WTC11 (cell line): ENCODE results near the gene DAB1. TPM values are rescaled to one million over a fixed set of nuclear protein-coding genes. Genes with fewer than 3 reads are reported as not detected.

Experiments used
- ATAC-seq: fragments of 200-7000 bp; cut with Tn5 transposase; 2 replicates; pipeline ENCODE4 v1.10.0; 2021; ENCODE audit warnings: mild to moderate bottlenecking, moderate library complexity
- CTCF ChIA-PET: fragments of 300-600 bp; sonication (Branson Sonifier 250); formaldehyde crosslinking; loops from one replicate; lab custom pipeline; 2021; ENCODE audit warnings: antibody characterized with exemption; lab: Charles Lee
- POLR2A ChIA-PET: fragments of 350-600 bp; sonication (Branson Sonifier 250); formaldehyde crosslinking; loops from one replicate; lab custom pipeline; 2021; ENCODE audit warnings: antibody characterized with exemption; lab: Charles Lee
- DNase-seq: peaks from one replicate; pipeline ENCODE4 v3.0.0; 2021; ENCODE audit warnings: low spot score
- H3K27ac Mint-ChIP-seq: 2 replicates; pipeline ENCODE4 v1.8.0; 2021; ENCODE audit warnings: mixed read lengths
- H3K27me3 Mint-ChIP-seq: 2 replicates; pipeline ENCODE4 v1.8.0; 2021; ENCODE audit warnings: low read depth, mild to moderate bottlenecking, moderate library complexity, mixed read lengths
- H3K36me3 Mint-ChIP-seq: 2 replicates; pipeline ENCODE4 v1.8.0; 2021; ENCODE audit warnings: mixed read lengths
- H3K4me1 Mint-ChIP-seq: 2 replicates; pipeline ENCODE4 v1.8.0; 2022; ENCODE audit warnings: mixed read lengths
- H3K4me3 Mint-ChIP-seq: 2 replicates; pipeline ENCODE4 v1.8.0; 2021; ENCODE audit warnings: mild to moderate bottlenecking, moderate library complexity, mixed read lengths
- H3K9me3 Mint-ChIP-seq: 2 replicates; pipeline ENCODE4 v1.8.0; 2021; ENCODE audit warnings: mixed read lengths
- ATF3 ChIP-seq: sonication (generic); formaldehyde crosslinking; conservative IDR thresholded peaks from 2 replicates; pipeline ENCODE4 v1.8.1; 2022; ENCODE audit warnings: mild to moderate bottlenecking, missing genetic modification reagents
- CTCF ChIP-seq: fragments of 200-600 bp; IDR thresholded peaks from 2 replicates; pipeline ENCODE4 v1.8.0; 2022; ENCODE audit warnings: antibody characterized with exemption
- EMX1 ChIP-seq: fragments of 250-450 bp; sonication (Bioruptor Pico); IDR thresholded peaks from 2 replicates; pipeline ENCODE4 v1.8.0; 2021; ENCODE audit warnings: mild to moderate bottlenecking
- GTF2I ChIP-seq: fragments of 250-450 bp; sonication (Bioruptor Pico); conservative IDR thresholded peaks from 2 replicates; pipeline ENCODE4 v1.4.0; 2021; ENCODE audit warnings: mild to moderate bottlenecking
- MLX ChIP-seq: sonication (generic); formaldehyde crosslinking; IDR thresholded peaks from 2 replicates; pipeline ENCODE4 v1.8.1; 2023; ENCODE audit warnings: mild to moderate bottlenecking, missing genetic modification reagents, moderate library complexity
- MXD4 ChIP-seq: fragments of 250-450 bp; sonication (Bioruptor Pico); IDR thresholded peaks from 2 replicates; pipeline ENCODE4 v1.8.0; 2021; ENCODE audit warnings: mild to moderate bottlenecking, moderate library complexity, borderline replicate concordance
- NR1H2 ChIP-seq: sonication (generic); formaldehyde crosslinking; IDR thresholded peaks from 2 replicates; pipeline ENCODE4 v1.9.0; 2021; ENCODE audit warnings: mild to moderate bottlenecking, moderate library complexity, missing genetic modification reagents
- NR2C2 ChIP-seq: sonication (generic); formaldehyde crosslinking; IDR thresholded peaks from 2 replicates; pipeline ENCODE4 v1.8.0; 2022; ENCODE audit warnings: mild to moderate bottlenecking, missing genetic modification reagents
- RELA ChIP-seq: sonication (generic); formaldehyde crosslinking; IDR thresholded peaks from 2 replicates; pipeline ENCODE4 v1.8.1; 2022; ENCODE audit warnings: missing genetic modification reagents, mild to moderate bottlenecking, borderline replicate concordance
- RORB ChIP-seq: fragments of 250-450 bp; sonication (Bioruptor Pico); IDR thresholded peaks from 2 replicates; pipeline ENCODE4 v1.9.0; 2021; ENCODE audit warnings: mild to moderate bottlenecking
- TEAD1 ChIP-seq: sonication (generic); formaldehyde crosslinking; IDR thresholded peaks from 2 replicates; pipeline ENCODE4 v1.8.0; 2022; ENCODE audit warnings: mild to moderate bottlenecking, missing genetic modification reagents
- ZNF138 ChIP-seq: sonication (generic); formaldehyde crosslinking; conservative IDR thresholded peaks from 2 replicates; pipeline ENCODE4 v1.8.1; 2022; ENCODE audit warnings: mild to moderate bottlenecking, moderate library complexity, missing genetic modification reagents
- ZNF263 ChIP-seq: sonication (generic); formaldehyde crosslinking; IDR thresholded peaks from 2 replicates; pipeline ENCODE4 v1.8.1; 2022; ENCODE audit warnings: low read depth, mild to moderate bottlenecking, moderate library complexity, missing genetic modification reagents
- ZNF281 ChIP-seq: sonication (generic); formaldehyde crosslinking; IDR thresholded peaks from 2 replicates; pipeline ENCODE4 v1.8.0; 2023; ENCODE audit warnings: mild to moderate bottlenecking, missing genetic modification reagents
- ZNF416 ChIP-seq: fragments of 250-450 bp; sonication (Bioruptor Pico); IDR thresholded peaks from 2 replicates; pipeline ENCODE4 v1.9.0; 2021; ENCODE audit warnings: mild to moderate bottlenecking, inconsistent platforms
- ZNF512 ChIP-seq: sonication (generic); formaldehyde crosslinking; IDR thresholded peaks from 2 replicates; pipeline ENCODE4 v1.8.1; 2022; ENCODE audit warnings: missing genetic modification reagents, borderline replicate concordance
- total RNA-seq: library from RNA; stranded (reverse); gene quantifications from 3 replicates; pipeline ENCODE4 v1.2.3, GENCODE V29; 2021
- TF ChIP-seq, protein P1 (sequence below): sonication (generic); formaldehyde crosslinking; IDR thresholded peaks from 2 replicates; pipeline ENCODE4 v1.8.0; 2022; ENCODE audit warnings: missing genetic modification reagents
- TF ChIP-seq, protein P2 (sequence below): sonication (generic); formaldehyde crosslinking; IDR thresholded peaks from 2 replicates; pipeline ENCODE4 v1.8.1; 2023; ENCODE audit warnings: mild to moderate bottlenecking, missing genetic modification reagents

DAB1 gene
- total RNA-seq, 1 experiment from 2014 or later = 10.7 TPM

GRCh38 chr1:57079454-57080157 lies 344.3 kb downstream of the DAB1 start:
- ChIA-PET POLR2A (interaction anchor here (0.7 kb wide), 1 partner anchor 154 kb away, joined by 3 read pairs; no protein-coding TSS in a partner anchor), CTCF (no interaction called here)
- DNase-seq (peak; percentile 33), ATAC-seq (peak; percentile 87)
- TF ChIP-seq ATF3 (CRISPR knock-in tag) (no peak), GTF2I (CRISPR knock-in tag) (0 out of 2 replicates have a peak, but pooled peaks have one; percentile 12), CTCF (peak; percentile 29)
- Mint-ChIP-seq H3K9me3 (peaks cover 3% of the 10 kb centered on the region), H3K36me3 (no peaks in the 10 kb centered on the region), H3K27me3 (no peaks in the 10 kb centered on the region), H3K27ac (no peak overlapping the region; the same call in 1 of the 2 replicates), H3K4me3 (no peak overlapping the region), H3K4me1 (peaks cover 3% of the 10 kb centered on the region)

DNA sequence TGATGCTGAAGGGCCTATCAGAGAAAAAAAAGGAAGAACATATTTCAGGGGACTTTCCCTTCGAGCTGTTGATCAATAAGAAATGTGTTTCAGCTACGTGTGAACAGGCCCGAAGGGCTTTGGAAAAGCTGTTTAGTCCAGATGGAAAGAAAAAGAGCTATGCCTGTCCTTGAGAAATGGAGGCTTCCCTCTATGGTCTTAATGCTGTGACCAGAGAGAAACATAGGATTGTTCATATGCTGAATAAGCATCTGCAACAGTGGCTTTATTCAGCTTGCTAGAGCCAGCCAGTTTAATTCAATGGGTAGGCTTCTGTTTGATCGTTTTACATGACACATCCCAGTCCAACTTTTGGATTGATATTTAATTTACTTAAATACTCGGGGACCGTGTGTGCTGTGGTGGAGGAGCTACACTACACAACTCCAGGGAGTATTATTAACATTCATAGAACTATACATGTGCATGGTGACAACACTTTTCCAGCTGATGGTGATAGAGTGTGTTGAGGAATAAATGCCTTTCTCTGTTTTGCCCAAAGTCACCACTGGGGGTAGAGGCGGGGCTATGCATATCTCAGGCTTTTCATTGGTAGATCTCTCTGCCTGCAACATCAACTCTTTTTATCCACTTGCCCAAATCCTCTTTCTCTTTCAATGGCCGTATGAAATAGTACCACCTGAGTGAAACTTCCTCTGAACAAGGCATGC lies 351.3 kb downstream of the DAB1 start:
- ChIA-PET CTCF (interaction anchor here (0.9 to 1.0 kb wide), 2 partner anchors 8 to 718 kb away, joined by 3 read pairs; no protein-coding TSS in a partner anchor), POLR2A (no interaction called here)
- H3K27me3 Mint-ChIP-seq = no peaks in the 10 kb centered on the region
- no peaks in the 10 kb centered on the region for H3K36me3 Mint-ChIP-seq
- DNase-seq (peak; percentile 34), ATAC-seq (peak; percentile 88)
- no peak overlapping the region for H3K4me3 Mint-ChIP-seq
- peak overlapping the region; percentile 8; the same call in 1 of the 2 replicates for H3K27ac Mint-ChIP-seq
- H3K9me3 Mint-ChIP-seq = no peaks in the 10 kb centered on the region
- peaks cover 16% of the 10 kb centered on the region for H3K4me1 Mint-ChIP-seq
- TF ChIP-seq ZNF281 (CRISPR knock-in tag) = no peak
- TF ChIP-seq TEAD1 (CRISPR knock-in tag) = no peak
- TF ChIP-seq MLX (CRISPR knock-in tag) = no peak
- no peak for TF ChIP-seq ZNF416
- TF ChIP-seq NR1H2 (CRISPR knock-in tag) = no peak
- TF ChIP-seq, protein P1, sequence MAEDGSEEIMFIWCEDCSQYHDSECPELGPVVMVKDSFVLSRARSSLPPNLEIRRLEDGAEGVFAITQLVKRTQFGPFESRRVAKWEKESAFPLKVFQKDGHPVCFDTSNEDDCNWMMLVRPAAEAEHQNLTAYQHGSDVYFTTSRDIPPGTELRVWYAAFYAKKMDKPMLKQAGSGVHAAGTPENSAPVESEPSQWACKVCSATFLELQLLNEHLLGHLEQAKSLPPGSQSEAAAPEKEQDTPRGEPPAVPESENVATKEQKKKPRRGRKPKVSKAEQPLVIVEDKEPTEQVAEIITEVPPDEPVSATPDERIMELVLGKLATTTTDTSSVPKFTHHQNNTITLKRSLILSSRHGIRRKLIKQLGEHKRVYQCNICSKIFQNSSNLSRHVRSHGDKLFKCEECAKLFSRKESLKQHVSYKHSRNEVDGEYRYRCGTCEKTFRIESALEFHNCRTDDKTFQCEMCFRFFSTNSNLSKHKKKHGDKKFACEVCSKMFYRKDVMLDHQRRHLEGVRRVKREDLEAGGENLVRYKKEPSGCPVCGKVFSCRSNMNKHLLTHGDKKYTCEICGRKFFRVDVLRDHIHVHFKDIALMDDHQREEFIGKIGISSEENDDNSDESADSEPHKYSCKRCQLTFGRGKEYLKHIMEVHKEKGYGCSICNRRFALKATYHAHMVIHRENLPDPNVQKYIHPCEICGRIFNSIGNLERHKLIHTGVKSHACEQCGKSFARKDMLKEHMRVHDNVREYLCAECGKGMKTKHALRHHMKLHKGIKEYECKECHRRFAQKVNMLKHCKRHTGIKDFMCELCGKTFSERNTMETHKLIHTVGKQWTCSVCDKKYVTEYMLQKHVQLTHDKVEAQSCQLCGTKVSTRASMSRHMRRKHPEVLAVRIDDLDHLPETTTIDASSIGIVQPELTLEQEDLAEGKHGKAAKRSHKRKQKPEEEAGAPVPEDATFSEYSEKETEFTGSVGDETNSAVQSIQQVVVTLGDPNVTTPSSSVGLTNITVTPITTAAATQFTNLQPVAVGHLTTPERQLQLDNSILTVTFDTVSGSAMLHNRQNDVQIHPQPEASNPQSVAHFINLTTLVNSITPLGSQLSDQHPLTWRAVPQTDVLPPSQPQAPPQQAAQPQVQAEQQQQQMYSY (CRISPR knock-in tag) = no peak
- TF ChIP-seq MXD4 = no peak
- no peak for TF ChIP-seq RORB (CRISPR knock-in tag)
- TF ChIP-seq NR2C2 (CRISPR knock-in tag) = no peak
- no peak for TF ChIP-seq RELA (CRISPR knock-in tag)
- no peak for TF ChIP-seq ZNF512
- no peak for TF ChIP-seq EMX1 (CRISPR knock-in tag)
- TF ChIP-seq ZNF263 (CRISPR knock-in tag) = no peak
- no peak for TF ChIP-seq ZNF138 (CRISPR knock-in tag)
- TF ChIP-seq, protein P2, sequence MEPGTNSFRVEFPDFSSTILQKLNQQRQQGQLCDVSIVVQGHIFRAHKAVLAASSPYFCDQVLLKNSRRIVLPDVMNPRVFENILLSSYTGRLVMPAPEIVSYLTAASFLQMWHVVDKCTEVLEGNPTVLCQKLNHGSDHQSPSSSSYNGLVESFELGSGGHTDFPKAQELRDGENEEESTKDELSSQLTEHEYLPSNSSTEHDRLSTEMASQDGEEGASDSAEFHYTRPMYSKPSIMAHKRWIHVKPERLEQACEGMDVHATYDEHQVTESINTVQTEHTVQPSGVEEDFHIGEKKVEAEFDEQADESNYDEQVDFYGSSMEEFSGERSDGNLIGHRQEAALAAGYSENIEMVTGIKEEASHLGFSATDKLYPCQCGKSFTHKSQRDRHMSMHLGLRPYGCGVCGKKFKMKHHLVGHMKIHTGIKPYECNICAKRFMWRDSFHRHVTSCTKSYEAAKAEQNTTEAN (CRISPR knock-in tag) = no peak
